DOHH2 (cell line): ENCODE measurements around the gene C2orf78.
"Not testable (repeated sequence)": the region's sequence is repeated elsewhere in the genome, so short reads cannot be mapped to it uniquely, and the experiment has no call there.

Experiments used
- H3F3A ChIP-seq: fragments of 200-600 bp; sonication (generic), shearing (Covaris generic); 2 replicates; pipeline ENCODE4 v1.6.0; 2016; ENCODE audit warnings: antibody characterized with exemption, mild to moderate bottlenecking; ENCODE audit not compliant: control insufficient read depth, insufficient read depth
- H3K27ac ChIP-seq: fragments of 200-600 bp; sonication (generic); 2 replicates; pipeline ENCODE4 v1.5.1; 2014; ENCODE audit warnings: low read depth, mild to moderate bottlenecking, low read length, moderate library complexity
- H3K27me3 ChIP-seq: fragments of 200-600 bp; sonication (generic); 2 replicates; pipeline ENCODE4 v1.6.1; 2014; ENCODE audit warnings: mild to moderate bottlenecking, low read length, mixed read lengths; ENCODE audit not compliant: control insufficient read depth
- H3K36me3 ChIP-seq: fragments of 200-600 bp; sonication (generic); 2 replicates; pipeline ENCODE4 v1.6.1; 2014; ENCODE audit warnings: mild to moderate bottlenecking, low read length, moderate library complexity, mixed read lengths; ENCODE audit not compliant: control insufficient read depth
- H3K4me1 ChIP-seq: fragments of 200-600 bp; sonication (generic); 2 replicates; pipeline ENCODE4 v1.6.1; 2014; ENCODE audit warnings: mild to moderate bottlenecking, low read length, mixed read lengths; ENCODE audit not compliant: control insufficient read depth
- H3K4me2 ChIP-seq: fragments of 200-600 bp; sonication (generic); 2 replicates; pipeline ENCODE4 v1.6.0; 2014; ENCODE audit warnings: mild to moderate bottlenecking, low read length, moderate library complexity
- H3K4me3 ChIP-seq: fragments of 200-600 bp; sonication (generic); 2 replicates; pipeline ENCODE4 v1.5.1; 2014; ENCODE audit warnings: mild to moderate bottlenecking, low read length, mixed read lengths
- H3K79me2 ChIP-seq: fragments of 200-600 bp; sonication (generic); 2 replicates; pipeline ENCODE4 v1.6.1; 2014; ENCODE audit warnings: mild to moderate bottlenecking, low read length, mixed read lengths; ENCODE audit not compliant: control insufficient read depth
- H3K9me2 ChIP-seq: fragments of 200-600 bp; sonication (generic); replicated peaks from 2 replicates; pipeline ENCODE4 v1.6.1; 2014; ENCODE audit warnings: mild to moderate bottlenecking, low read length, mixed read lengths; ENCODE audit not compliant: control insufficient read depth
- H3K9me3 ChIP-seq: fragments of 200-600 bp; sonication (generic); 2 replicates; pipeline ENCODE4 v1.6.1; 2014; ENCODE audit warnings: antibody characterized with exemption, low read length, mixed read lengths; ENCODE audit not compliant: control insufficient read depth, insufficient read depth
- H4K20me1 ChIP-seq: fragments of 200-600 bp; sonication (generic); 2 replicates; pipeline ENCODE4 v1.6.0; 2014; ENCODE audit warnings: low read depth, mild to moderate bottlenecking, antibody characterized with exemption, low read length, moderate library complexity; ENCODE audit not compliant: control insufficient read depth, insufficient read depth
- EZH2phosphoT487 ChIP-seq: fragments of 200-600 bp; sonication (generic); IDR thresholded peaks from 2 replicates; pipeline ENCODE4 v1.6.1; 2017; ENCODE audit warnings: borderline replicate concordance, mild to moderate bottlenecking, antibody characterized with exemption, low read length, moderate library complexity, mixed read lengths
- TF ChIP-seq, protein P1 (sequence below): fragments of 200-600 bp; sonication (generic); IDR thresholded peaks from one replicate; pipeline ENCODE4 v1.5.1; 2014; ENCODE audit warnings: antibody characterized with exemption, mild to moderate bottlenecking, low read depth, low read length; ENCODE audit not compliant: poor library complexity, severe bottlenecking

Gene C2orf78, protein sequence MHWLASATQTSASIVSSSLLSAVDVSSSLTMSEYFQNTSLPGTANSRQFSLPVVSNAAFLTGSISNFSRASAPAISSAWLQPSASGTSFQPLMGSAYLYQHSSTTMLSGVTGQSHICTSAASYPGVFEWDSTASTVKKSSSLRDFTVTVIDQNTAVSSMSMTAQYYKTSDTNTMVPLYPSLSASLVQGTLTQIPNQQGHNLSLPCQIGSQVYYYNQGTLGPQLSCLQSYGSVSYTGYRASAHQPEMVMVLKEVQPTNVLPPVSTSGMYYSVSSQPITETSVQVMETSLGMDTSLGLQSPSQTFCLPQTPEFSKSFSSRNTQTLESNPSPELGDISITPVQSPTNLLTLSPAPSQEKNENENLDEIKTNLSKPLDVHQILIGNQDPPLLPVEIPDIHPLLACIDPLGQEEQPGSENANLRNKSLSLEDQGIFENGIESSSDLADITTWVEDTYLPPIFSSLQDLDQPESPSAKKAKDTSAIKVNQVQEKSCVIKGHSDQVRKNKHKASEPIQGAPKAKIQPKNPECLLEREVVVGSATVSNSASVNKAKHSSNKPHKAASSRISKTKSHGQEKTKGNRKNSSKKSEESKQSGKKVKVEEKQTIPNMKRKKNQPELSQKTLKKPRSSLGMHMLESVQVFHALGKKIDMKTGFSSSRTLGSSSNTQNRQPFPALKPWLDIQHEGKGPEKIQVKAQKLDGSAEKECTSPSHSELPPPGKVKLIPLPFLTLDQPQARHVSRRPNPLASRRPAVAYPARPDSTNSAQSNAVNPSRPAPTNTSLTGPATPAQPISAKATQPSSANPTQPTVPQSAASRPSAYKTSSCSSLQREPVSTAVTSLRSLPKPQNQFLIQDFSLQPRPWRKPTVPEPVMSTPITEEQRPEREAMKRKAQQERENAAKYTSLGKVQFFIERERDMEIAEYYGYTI

GRCh38 chr2:73783883-73784282, at the start of gene C2orf78:
Gene C2orf78 (plus strand): TSS chr2:73784183. CDS start chr2:73784310, 127 bp downstream.
- H3K4me3 ChIP-seq, H3K27me3 ChIP-seq, H3K4me1 ChIP-seq, H3K9me3 ChIP-seq, H3K36me3 ChIP-seq, H3K4me2 ChIP-seq, H4K20me1 ChIP-seq, H3F3A ChIP-seq, H3K9me2 ChIP-seq, H3K27ac ChIP-seq: not testable (repeated sequence)
- H3K79me2 ChIP-seq: peaks cover 10% of the 10 kb centered on the region

DNA sequence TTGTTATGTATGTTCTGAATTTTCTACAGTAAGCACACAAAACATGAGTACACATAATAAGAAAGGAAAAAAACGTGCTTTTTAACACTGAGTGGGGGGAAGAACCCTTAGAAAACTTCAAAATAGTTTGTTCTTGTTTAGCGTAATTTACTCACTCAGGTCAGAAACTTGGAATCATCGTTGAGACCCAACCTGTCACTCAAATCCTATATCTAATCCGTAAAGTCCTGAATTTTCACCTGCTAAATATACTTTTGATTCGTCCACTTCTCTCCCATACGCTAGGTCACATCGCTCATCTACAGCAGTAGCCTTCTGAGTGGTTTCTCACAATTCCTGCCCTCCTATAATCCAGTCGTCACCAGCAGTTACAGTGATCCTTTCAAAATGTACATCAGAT, 47.6 kb upstream of the C2orf78 start:
- H3F3A ChIP-seq: no peaks in the 10 kb centered on the region
- peak overlapping the region; percentile 76 for H3K4me2 ChIP-seq
- no peak overlapping the region for H3K27ac ChIP-seq
- H3K9me2 ChIP-seq: no peaks in the 10 kb centered on the region
- peaks cover 36% of the 10 kb centered on the region for H3K36me3 ChIP-seq
- H3K79me2 ChIP-seq: peaks cover 29% of the 10 kb centered on the region
- no peaks in the 10 kb centered on the region for H3K9me3 ChIP-seq
- peak overlapping the region; percentile 92 for H3K4me3 ChIP-seq
- TF ChIP-seq EZH2phosphoT487: no peak
- TF ChIP-seq, protein P1, sequence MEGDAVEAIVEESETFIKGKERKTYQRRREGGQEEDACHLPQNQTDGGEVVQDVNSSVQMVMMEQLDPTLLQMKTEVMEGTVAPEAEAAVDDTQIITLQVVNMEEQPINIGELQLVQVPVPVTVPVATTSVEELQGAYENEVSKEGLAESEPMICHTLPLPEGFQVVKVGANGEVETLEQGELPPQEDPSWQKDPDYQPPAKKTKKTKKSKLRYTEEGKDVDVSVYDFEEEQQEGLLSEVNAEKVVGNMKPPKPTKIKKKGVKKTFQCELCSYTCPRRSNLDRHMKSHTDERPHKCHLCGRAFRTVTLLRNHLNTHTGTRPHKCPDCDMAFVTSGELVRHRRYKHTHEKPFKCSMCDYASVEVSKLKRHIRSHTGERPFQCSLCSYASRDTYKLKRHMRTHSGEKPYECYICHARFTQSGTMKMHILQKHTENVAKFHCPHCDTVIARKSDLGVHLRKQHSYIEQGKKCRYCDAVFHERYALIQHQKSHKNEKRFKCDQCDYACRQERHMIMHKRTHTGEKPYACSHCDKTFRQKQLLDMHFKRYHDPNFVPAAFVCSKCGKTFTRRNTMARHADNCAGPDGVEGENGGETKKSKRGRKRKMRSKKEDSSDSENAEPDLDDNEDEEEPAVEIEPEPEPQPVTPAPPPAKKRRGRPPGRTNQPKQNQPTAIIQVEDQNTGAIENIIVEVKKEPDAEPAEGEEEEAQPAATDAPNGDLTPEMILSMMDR: no peak
- peaks cover 18% of the 10 kb centered on the region for H3K4me1 ChIP-seq
- H4K20me1 ChIP-seq: no peaks in the 10 kb centered on the region
- no peaks in the 10 kb centered on the region for H3K27me3 ChIP-seq

DNA sequence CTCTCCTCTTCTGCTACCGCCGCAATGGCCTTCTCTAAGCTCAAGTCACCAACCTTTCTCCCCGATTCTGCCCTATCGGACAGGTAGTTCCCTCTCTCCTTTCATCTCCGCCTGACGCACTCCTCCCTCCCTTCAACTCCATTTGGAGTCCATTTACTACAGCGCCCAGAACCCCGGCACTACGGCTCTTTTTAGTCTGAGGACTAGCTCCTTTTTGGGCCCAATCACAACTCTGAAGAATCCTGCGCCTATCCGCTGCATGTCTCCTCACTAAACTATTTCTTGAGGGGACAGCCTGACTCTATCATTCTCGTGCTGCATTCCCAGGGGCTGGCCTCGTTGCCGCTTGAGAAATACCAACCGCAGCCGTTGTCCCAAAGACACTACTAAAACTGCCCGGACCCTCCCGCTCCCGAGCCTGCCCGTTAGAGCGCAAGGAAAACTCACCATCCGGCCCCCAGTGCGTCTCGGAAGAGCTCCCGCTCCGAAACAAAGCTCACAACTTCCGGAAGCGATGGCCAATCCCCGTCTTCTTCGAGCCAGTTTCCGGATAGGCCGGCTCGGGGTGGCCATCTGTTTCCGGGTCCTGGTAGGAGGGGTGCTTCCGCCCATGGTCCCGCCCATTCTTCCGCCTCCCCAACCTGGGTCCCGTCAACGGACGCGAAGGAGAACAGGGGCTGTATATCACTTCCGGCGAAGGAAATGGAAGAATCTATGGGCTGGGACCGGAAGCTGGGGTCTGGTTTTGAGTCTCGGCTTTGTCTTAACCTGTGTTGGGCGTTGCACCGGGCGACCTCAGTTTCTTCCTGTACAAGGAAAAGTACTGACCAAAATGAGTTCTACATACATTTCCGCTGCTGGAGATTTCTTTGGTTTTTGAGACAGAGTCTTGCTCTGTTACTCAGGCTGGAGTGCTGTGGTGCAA, 46.9 kb upstream of the C2orf78 start, which contains the start of gene TPRKB:
Gene TPRKB (minus strand): TSS at position 491 of the 925 bp plus-strand sequence. CDS start 2,776 bp downstream, outside the sequence.
- no peak for TF ChIP-seq EZH2phosphoT487
- TF ChIP-seq, protein P1: no peak
- H3K9me3 ChIP-seq: no peaks in the 10 kb centered on the region
- H4K20me1 ChIP-seq: no peaks in the 10 kb centered on the region
- H3K4me2 ChIP-seq: peak within 1 kb of the TSS; percentile 76
- no peaks in the 10 kb centered on the region for H3K27me3 ChIP-seq
- H3F3A ChIP-seq: no peaks in the 10 kb centered on the region
- peaks cover 18% of the 10 kb centered on the region for H3K4me1 ChIP-seq
- peak within 1 kb of the TSS; percentile 92 for H3K4me3 ChIP-seq
- H3K27ac ChIP-seq: peak within 1 kb of the TSS; percentile 42
- peaks cover 29% of the 10 kb centered on the region for H3K36me3 ChIP-seq
- no peaks in the 10 kb centered on the region for H3K9me2 ChIP-seq
- H3K79me2 ChIP-seq: peaks cover 29% of the 10 kb centered on the region
